ENCODE results near the gene ZNF311.
A peak's percentile ranks its signal among the peaks of the same experiment; 100 is the strongest.
"Not testable (repeated sequence)": the region's sequence is repeated elsewhere in the genome, so short reads cannot be mapped to it uniquely, and the experiment has no call there.

Gene ZNF311

DNA sequence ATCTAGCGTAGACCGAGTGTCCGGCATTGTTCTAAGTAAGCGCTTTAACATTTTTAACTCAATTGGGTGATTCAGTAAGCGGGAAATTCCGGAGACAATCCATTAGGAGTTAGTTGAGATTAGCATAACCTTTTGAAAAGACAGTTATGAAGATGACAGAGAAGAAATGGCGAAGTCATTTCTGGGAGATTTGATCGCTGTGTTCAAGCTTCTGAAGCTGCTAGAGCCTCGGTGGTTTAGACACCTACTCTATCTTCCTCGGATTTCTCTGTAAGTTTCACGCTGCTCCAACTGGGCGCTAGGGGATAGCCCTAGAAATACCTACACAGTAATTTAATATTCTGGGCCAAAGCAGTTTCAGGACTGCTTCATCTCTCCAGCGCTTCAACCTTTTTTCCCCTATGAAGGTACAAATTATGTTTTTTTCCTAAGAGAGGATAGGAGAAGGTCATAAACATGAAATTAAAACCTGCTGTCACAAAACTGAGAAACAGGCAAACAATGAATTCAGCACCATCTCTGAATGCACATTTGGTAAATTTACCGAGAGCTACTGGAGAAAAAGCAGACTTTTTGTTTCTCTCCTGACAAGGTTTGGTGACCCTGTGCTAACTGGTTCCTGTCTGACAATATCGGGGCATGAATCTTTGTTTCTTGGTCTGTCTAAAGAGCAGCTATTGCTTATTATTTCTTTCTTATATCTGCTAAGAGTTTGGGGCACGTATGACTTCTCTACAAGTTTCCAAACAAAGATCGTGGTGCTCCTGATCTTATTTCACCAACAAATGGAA is 22.4 kb downstream of the ZNF311 start:
- DNase-seq: no peak

DNA sequence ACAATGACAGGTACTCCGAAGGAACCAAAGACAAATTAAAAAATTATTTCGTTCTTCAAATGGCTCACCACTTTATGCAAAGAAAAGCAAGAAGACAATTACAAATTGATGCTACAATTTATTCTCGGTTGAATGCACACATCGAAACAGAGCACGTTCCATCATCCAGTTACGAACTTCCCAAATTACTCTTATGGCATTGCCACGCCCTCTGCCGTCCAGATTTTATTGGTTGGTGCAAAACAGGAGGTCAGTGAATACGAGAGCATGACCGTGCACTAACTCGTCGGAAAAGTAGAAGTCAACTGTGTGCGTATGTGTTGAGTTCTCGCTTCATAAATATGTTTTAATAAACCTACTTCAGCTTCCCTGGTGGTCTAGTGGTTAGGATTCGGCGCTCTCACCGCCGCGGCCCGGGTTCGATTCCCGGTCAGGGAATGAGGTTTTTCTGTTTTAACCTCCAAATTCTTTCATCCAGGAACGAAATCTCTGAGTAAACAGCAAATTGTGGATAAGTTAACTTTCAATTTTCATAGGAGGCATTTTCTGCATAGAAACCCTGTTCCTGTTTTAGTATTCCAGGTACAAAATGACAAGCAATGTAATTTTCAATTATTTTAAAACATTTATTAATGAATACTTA is 23.2 kb downstream of the ZNF311 start:
- DNase-seq: peak; percentile 17

DNA sequence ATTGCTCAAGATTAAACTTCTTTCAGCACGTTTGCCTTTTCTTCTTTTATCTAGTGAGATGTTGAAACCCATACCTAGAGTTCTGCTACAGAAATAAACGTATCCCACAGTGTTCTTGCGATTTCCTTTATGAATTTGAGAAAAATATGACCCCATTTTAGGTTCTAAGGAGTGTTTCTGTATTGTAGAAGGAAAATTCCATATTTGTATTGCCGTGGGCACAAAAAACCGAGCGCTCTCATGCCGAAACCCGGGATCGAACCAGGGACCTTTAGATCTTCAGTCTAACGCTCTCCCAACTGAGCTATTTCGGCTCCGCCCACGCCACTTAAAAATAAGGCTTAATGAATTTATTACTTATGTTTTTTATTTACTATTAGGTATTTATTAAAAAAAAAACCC is 23.7 kb downstream of the ZNF311 start:
- no peak for DNase-seq

GRCh38 chr6:28980852-28981430 is 24.2 kb downstream of the ZNF311 start:
- no peak for DNase-seq

DNA sequence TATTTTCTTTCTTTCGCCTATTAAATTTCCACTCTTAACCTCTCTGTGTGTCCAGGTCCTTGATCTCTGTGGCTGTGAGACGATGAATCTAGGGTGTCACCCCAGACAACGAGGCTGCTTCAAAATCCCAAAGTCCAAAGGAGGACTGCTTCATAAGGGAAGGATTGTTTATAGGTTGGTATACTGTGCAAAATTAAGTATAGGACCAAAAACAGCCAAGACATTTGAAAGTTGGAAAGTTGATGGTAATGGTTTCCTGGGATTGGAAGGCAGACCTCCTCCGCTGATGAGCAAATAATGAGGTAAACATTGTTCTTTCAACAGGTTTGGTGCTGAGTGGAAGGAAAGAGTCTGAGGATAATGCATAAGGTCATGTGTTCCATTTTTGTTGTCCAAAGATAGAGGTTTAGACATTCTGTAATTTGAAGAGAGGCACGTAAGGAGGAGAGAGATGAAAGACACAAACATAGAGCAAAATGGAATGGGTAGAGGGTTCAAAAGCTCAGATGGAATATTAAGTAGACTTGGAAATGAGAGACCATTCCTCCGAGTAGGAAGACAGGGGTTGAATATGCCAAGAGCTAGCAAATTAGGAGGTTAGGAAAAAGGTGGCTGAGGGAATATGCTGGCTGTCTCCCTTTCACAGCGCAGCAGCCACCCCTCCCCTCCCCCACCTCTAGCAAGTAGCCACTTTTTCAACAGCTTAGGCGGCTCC is 24.8 kb downstream of the ZNF311 start:
- DNase-seq: no peak

GRCh38 chr6:28979679-28980078 is 25.4 kb downstream of the ZNF311 start:
- DNase-seq: no peak

GRCh38 chr6:28978959-28979561 is 26.1 kb downstream of the ZNF311 start:
- DNase-seq: no peak

DNA sequence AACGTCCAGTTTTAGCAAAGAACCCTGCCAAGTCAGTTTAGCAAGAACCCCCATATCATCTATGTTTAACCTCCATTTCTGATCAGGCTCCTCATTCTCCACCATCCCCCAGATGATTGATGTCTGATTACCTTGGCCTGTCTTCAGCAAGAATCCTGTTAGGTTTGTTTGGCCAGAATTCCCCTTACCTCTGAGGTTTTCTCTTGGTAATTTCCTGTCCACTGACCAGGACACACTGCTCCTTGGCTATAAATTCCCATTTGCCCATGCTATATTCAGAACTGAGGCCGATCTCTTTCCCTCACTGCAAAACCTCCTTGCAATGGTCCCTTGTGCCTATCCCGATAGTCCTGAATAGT is 27.0 kb downstream of the ZNF311 start:
- no peak for DNase-seq

GRCh38 chr6:28977341-28978132 is 27.6 kb downstream of the ZNF311 start:
- peak; percentile 12 for DNase-seq

DNA sequence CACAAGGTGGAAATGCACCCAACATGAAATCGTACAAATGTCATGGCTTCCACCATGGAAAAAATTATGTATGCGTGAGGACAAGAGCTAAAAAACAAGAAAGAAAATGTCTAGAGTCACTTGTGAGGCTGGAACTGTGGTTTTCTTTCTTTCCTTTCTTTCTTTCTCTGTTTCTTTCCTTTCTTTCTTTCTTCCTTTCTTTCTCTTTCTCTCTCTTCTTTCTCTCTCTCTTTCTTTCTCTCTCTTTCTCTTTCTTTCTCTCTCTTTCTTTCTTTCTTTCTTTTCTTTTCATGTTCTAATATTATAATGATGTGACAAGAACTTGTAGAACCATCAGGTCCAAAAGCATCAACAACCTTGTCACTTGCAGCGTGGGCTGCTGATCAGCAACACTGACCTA is 28.4 kb downstream of the ZNF311 start:
- no peak for DNase-seq

DNA sequence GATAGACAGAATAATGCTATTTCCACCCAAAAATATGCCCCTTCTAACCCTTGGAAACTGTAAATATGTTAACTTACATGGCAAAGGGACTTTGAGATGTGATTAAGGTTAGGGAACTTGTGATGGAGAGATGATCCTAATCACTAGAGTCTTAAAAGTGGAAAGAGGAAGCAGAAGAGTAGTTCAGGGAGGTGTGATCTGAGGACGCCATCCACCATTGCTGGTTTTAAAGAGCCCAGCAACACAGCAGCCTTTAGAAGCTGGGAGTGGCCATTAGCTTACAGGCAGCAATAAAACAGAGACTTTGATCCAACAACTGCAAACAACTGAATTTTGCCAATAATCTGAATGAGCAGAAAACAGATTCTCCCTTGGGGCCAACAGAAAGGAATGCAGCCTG is 30.6 kb downstream of the ZNF311 start:
- no peak for DNase-seq

DNA sequence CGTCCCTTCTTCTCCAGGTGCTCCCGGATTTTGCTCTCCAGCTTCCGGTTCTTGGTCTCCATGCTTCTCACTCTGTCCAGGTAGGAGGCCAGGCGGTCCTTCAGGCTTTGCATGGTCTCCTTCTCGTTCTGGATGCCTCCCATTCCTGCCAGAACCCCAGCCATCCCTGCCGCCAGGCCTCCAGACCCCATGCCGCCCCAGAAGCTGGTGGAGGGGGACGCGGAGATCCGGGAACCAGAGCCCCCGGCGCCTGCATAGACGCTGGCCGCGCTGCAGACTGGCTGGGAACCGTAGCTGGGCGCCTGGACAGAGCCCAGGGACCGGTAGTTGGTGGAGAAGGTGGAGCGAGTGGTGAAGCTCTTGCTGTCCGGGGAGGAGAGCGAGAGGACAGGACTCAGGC is 35.1 kb downstream of the ZNF311 start:
- not testable (repeated sequence) for DNase-seq

DNA sequence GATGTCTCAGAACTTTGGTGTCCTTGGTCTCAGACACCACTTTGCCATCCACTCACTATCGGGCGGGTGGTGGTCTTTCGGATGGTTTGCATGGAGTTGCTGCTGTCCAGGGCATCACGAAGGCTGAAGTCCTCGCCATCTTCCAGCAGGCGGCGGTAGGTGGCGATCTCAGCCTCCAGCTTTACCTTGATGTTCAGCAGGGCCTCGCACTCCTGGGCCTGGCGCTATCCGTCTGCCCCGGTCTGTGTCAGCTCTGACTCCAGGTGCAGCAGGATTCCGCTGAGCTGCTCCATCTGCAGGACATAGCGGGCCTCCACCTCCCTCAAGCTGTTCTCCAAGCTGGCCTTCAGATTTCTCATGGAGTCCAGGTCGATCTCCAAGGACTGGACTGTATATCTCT is 36.0 kb downstream of the ZNF311 start:
- DNase-seq: no peak

GRCh38 chr6:28968476-28968875 is 36.6 kb downstream of the ZNF311 start:
- DNase-seq: no peak

- no peak for DNase-seq
Measured at GRCh38 chr6:28965706-28966105, 39.4 kb downstream of the ZNF311 start.

GRCh38 chr6:28960846-28961500 is 44.1 kb downstream of the ZNF311 start:
- DNase-seq: no peak

DNA sequence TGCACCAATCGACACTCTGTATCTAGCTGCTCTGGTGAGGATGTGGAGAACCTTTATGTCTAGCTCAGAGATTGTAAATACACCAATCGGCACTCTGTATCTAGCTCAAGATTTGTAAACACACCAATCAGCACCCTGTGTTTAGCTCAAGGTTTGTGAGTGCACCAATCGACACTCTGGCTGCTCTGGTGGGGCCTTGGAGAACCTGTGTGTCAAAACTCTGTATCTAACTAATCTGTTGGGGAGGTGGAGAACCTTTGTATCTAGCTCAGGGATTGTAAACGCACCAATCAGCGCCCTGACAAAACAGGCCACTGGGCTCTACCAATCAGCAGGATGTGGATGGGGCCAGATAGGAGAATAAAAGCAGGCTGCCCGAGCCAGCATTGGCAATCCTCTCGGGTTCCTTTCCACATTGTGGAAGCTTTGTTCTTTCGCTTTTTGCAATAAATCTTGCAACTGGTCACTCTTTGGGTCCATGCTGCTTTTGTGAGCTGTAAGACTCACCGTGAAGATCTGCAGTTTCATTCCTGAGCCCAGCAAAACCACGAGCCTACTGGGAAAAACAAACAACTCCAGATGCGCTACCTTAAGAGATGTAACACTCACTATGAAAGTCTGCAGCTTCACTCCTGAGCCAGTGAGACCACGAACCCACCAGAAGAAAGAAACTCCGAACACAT is 46.4 kb downstream of the ZNF311 start:
- not testable (repeated sequence) for DNase-seq

GRCh38 chr6:28957795-28958314 is 47.3 kb downstream of the ZNF311 start:
- DNase-seq: not testable (repeated sequence)

- DNase-seq: no peak
Measured at GRCh38 chr6:28956331-28956730, 48.8 kb downstream of the ZNF311 start.

GRCh38 chr6:28953585-28954258 is 51.4 kb downstream of the ZNF311 start:
- no peak for DNase-seq

All from activated gamma-delta T cell (primary cell).